PC-9 (cell line): Measurements from ENCODE around the gene MAML3. TPM values are rescaled to one million over a fixed set of nuclear protein-coding genes. Genes with fewer than 3 reads are reported as not detected.
A peak's percentile ranks its signal among the peaks of the same experiment; 100 is the strongest.

ENCODE experiments used
- BruUV-seq: library from RNA; stranded (reverse); fragments of 400-500 nt; replicated peaks from 2 replicates; lab custom pipeline; 2021; lab: Mats Ljungman, UMichigan
- CTCF ChIA-PET: fragments of 300-600 bp; sonication (Branson Sonifier 250); formaldehyde crosslinking; loops from one replicate; lab custom pipeline; 2022; ENCODE audit warnings: antibody characterized with exemption; lab: Charles Lee
- POLR2A ChIA-PET: fragments of 300-600 bp; sonication (Branson Sonifier 250); formaldehyde crosslinking; loops from one replicate; lab custom pipeline; 2022; ENCODE audit warnings: antibody characterized with exemption; ENCODE audit not compliant: unreplicated experiment; lab: Charles Lee
- DNase-seq, 2 experiments: peaks; one replicate each; pipeline versions ENCODE4 v3.0.0 to v3.0.0-alpha.2; 2015 to 2022; ENCODE audit warnings: mixed read lengths in 1 of 2
- H2AFZ ChIP-seq: fragments of 200-600 bp; sonication (generic); 2 replicates; pipeline ENCODE4 v1.8.1; 2017; ENCODE audit warnings: antibody characterized with exemption
- H3F3A ChIP-seq: fragments of 200-600 bp; sonication (generic); 2 replicates; pipeline ENCODE4 v1.8.1; 2017; ENCODE audit warnings: antibody characterized with exemption, mild to moderate bottlenecking, low read depth; ENCODE audit not compliant: insufficient read depth
- H3K27ac ChIP-seq: fragments of 200-600 bp; sonication (generic); 2 replicates; pipeline ENCODE4 v1.6.1; 2016; ENCODE audit warnings: mixed run types
- H3K27me3 ChIP-seq: fragments of 200-600 bp; sonication (generic); 2 replicates; pipeline ENCODE4 v1.6.1; 2016; ENCODE audit warnings: low read depth, mixed run types; ENCODE audit not compliant: insufficient read depth
- H3K36me3 ChIP-seq: fragments of 200-600 bp; sonication (generic); 2 replicates; pipeline ENCODE4 v1.6.1; 2016; ENCODE audit warnings: low read depth, mixed run types
- H3K4me1 ChIP-seq: fragments of 200-600 bp; sonication (generic); replicated peaks from 2 replicates; pipeline ENCODE4 v1.6.1; 2016; ENCODE audit warnings: mixed run types; ENCODE audit not compliant: insufficient read depth
- H3K4me2 ChIP-seq: fragments of 200-600 bp; sonication (generic); 2 replicates; pipeline ENCODE4 v1.6.1; 2017; ENCODE audit warnings: mixed run types
- H3K4me3 ChIP-seq: fragments of 200-600 bp; sonication (generic); 2 replicates; pipeline ENCODE4 v1.6.1; 2016; ENCODE audit warnings: mixed run types
- H3K79me2 ChIP-seq: fragments of 200-600 bp; sonication (generic); 2 replicates; pipeline ENCODE4 v1.6.1; 2017; ENCODE audit warnings: low read depth, mixed run types
- H3K9me2 ChIP-seq: fragments of 200-600 bp; sonication (generic); 2 replicates; pipeline ENCODE4 v1.8.1; 2017; ENCODE audit warnings: mild to moderate bottlenecking; ENCODE audit not compliant: insufficient read depth
- H3K9me3 ChIP-seq: fragments of 200-600 bp; sonication (generic); 2 replicates; pipeline ENCODE4 v1.8.1; 2016; ENCODE audit warnings: low read depth; ENCODE audit not compliant: insufficient read depth
- H4K20me1 ChIP-seq: fragments of 200-600 bp; sonication (generic); 2 replicates; pipeline ENCODE4 v1.8.1; 2017; ENCODE audit not compliant: insufficient read depth
- CTCF ChIP-seq: fragments of 200-600 bp; sonication (generic); conservative IDR thresholded peaks from 2 replicates; pipeline ENCODE4 v1.6.1; 2017; ENCODE audit warnings: mixed run types, antibody characterized with exemption, mild to moderate bottlenecking, moderate library complexity
- EZH2 ChIP-seq: fragments of 200-600 bp; sonication (generic); IDR thresholded peaks from 2 replicates; pipeline ENCODE4 v1.8.0; 2017; ENCODE audit warnings: antibody characterized with exemption, low read depth
- intact Hi-C: fragments of 100-400 bp; cut with micrococcal nuclease; formaldehyde crosslinking; loops from one replicate; pipeline ENCODE4 v1.10.0; 2022; ENCODE audit not compliant: unreplicated experiment
- total RNA-seq: library from RNA; stranded (reverse); gene quantifications from 2 replicates; pipeline ENCODE4 v1.2.3, GENCODE V29; 2021

Gene MAML3
- total RNA-seq, 1 experiment from 2014 or later = 15.2 TPM

- H3K36me3 ChIP-seq = no peaks in the 10 kb centered on the region
- intact Hi-C loops = no loop called here
- peaks cover 6% of the 10 kb centered on the region; the same call in 1 of the 2 replicates for H3K4me1 ChIP-seq
- POLR2A ChIA-PET = no interaction called here
- H3K79me2 ChIP-seq = no peaks in the 10 kb centered on the region
- no TSS peak for BruUV-seq
- CTCF ChIA-PET = no interaction called here
- no peaks in the 10 kb centered on the region for H3K9me2 ChIP-seq
- H3K9me3 ChIP-seq = no peaks in the 10 kb centered on the region
- no peaks in the 10 kb centered on the region for H3K27me3 ChIP-seq
- H3F3A ChIP-seq = no peaks in the 10 kb centered on the region
- no peak overlapping the region for H2AFZ ChIP-seq
- H3K27ac ChIP-seq = no peak overlapping the region
- TF ChIP-seq EZH2 (no peak), CTCF (no peak)
- no peaks in the 10 kb centered on the region; the same call in 1 of the 2 replicates for H4K20me1 ChIP-seq
- peak in 1 of 2 experiments; percentile 37 for DNase-seq
- peak overlapping the region; percentile 0 for H3K4me2 ChIP-seq
- no peak overlapping the region for H3K4me3 ChIP-seq
Measured at GRCh38 chr4:139857021-139857420, 297.0 kb downstream of the MAML3 start.

- no peak overlapping the region for H3K4me2 ChIP-seq
- no TSS peak for BruUV-seq
- no peaks in the 10 kb centered on the region for H3K27me3 ChIP-seq
- no peak overlapping the region for H3K4me3 ChIP-seq
- intact Hi-C loops = no loop called here
- H3K27ac ChIP-seq = no peak overlapping the region
- H3F3A ChIP-seq = no peaks in the 10 kb centered on the region
- H4K20me1 ChIP-seq = no peaks in the 10 kb centered on the region; the same call in 1 of the 2 replicates
- H2AFZ ChIP-seq = no peak overlapping the region
- peaks cover 6% of the 10 kb centered on the region; the same call in 1 of the 2 replicates for H3K4me1 ChIP-seq
- POLR2A ChIA-PET = no interaction called here
- DNase-seq = no peak
- H3K79me2 ChIP-seq = no peaks in the 10 kb centered on the region
- no peaks in the 10 kb centered on the region for H3K36me3 ChIP-seq
- CTCF ChIA-PET = no interaction called here
- no peaks in the 10 kb centered on the region for H3K9me2 ChIP-seq
- TF ChIP-seq CTCF = no peak
- no peak for TF ChIP-seq EZH2
- no peaks in the 10 kb centered on the region for H3K9me3 ChIP-seq
Measured at GRCh38 chr4:139854668-139855403, 299.1 kb downstream of the MAML3 start.

GRCh38 chr4:139853309-139853708, 300.7 kb downstream of the MAML3 start:
- Histone ChIP-seq H3K79me2 (no peaks in the 10 kb centered on the region), H3K27me3 (no peaks in the 10 kb centered on the region), H3K36me3 (no peaks in the 10 kb centered on the region), H3K9me3 (no peaks in the 10 kb centered on the region), H3K9me2 (no peaks in the 10 kb centered on the region), H3K27ac (no peak overlapping the region), H4K20me1 (no peaks in the 10 kb centered on the region; the same call in 1 of the 2 replicates), H3K4me2 (no peak overlapping the region), H3K4me1 (peaks cover 6% of the 10 kb centered on the region; the same call in 1 of the 2 replicates), H2AFZ (no peak overlapping the region), H3F3A (no peaks in the 10 kb centered on the region), H3K4me3 (no peak overlapping the region)
- no peak for TF ChIP-seq EZH2
- no peak for TF ChIP-seq CTCF
- ChIA-PET CTCF (no interaction called here), POLR2A (no interaction called here)
- intact Hi-C loops = no loop called here
- BruUV-seq = no TSS peak
- DNase-seq = no peak
